Keratinocyte (primary cell): ENCODE results near the gene PLAGL1.

Source experiments
- EZH2 ChIP-seq: IDR thresholded peaks from one replicate; pipeline ENCODE4 v1.6.1; 2012; ENCODE audit warnings: inconsistent platforms, mild to moderate bottlenecking, low read length, moderate library complexity
- TF ChIP-seq, protein P1 (sequence below), 3 experiments: IDR thresholded peaks in 1 of 3; conservative IDR thresholded peaks in 1 of 3; optimal IDR thresholded peaks in 1 of 3; 2 replicates in 2 of 3; 3 replicates in 1 of 3; pipeline versions ENCODE3 to v1.5.1; 2011; ENCODE audit warnings: low read length in 3 of 3, mild to moderate bottlenecking in 3 of 3, moderate library complexity in 2 of 3, control low read depth in 1 of 3, inconsistent platforms in 1 of 3; ENCODE audit not compliant: insufficient read depth in 2 of 3; ENCODE audit errors: extremely low read depth in 1 of 3

DNA sequence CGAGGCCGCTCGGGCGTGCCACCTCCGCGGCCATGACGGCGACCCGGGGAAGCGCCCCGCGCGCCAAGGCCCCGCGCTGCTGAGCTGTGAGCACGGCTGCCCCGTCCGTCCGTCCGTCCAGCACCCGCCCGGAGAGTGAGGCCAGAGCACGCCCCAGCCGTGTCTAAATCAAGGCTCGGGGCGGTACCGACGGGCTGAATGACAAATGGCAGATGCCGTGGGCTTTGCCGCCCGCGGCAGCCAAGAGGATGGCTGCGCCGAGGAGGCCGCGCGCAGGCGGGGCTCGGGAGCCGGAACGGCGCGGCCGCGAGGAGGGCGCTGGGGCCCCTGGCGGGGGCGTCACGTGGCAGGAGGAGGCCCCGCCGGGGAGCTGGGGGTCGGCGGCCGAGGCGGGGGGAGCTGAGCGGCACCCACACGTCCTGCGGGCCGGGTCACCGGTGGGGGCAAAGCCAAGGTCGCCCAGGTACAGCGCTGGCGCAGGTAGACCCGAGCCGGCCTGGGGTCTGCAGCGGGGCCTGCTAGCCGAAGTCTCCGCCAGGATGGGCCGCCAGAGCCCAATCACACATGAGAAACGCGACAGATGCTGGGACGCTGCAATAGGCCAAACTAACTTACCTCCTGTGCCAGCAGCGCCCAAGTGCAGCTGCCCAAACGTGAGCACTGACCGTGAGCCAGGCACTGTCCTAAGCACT lies at the start of gene PLAGL1:
- TF ChIP-seq, protein P1, sequence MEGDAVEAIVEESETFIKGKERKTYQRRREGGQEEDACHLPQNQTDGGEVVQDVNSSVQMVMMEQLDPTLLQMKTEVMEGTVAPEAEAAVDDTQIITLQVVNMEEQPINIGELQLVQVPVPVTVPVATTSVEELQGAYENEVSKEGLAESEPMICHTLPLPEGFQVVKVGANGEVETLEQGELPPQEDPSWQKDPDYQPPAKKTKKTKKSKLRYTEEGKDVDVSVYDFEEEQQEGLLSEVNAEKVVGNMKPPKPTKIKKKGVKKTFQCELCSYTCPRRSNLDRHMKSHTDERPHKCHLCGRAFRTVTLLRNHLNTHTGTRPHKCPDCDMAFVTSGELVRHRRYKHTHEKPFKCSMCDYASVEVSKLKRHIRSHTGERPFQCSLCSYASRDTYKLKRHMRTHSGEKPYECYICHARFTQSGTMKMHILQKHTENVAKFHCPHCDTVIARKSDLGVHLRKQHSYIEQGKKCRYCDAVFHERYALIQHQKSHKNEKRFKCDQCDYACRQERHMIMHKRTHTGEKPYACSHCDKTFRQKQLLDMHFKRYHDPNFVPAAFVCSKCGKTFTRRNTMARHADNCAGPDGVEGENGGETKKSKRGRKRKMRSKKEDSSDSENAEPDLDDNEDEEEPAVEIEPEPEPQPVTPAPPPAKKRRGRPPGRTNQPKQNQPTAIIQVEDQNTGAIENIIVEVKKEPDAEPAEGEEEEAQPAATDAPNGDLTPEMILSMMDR (optimal IDR thresholded peaks at IDR 0.05 in 1 of 3, IDR thresholded peaks at IDR 0.05 in 1 of 3, conservative IDR thresholded peaks at IDR 0.05 in 1 of 3; ENCODE audit: extremely low read depth in 1 of 3, insufficient read depth in 2 of 3, low read length in 3 of 3): no peak
- no peak for TF ChIP-seq EZH2
